Panc1 (cell line): ENCODE results near the gene ZW10.

Experiments used
- TCF7L2 ChIP-seq: IDR thresholded peaks from 2 replicates; pipeline ENCODE4 v1.6.1; 2011; ENCODE audit warnings: mild to moderate bottlenecking, low read depth, low read length, inconsistent platforms
- TF ChIP-seq, protein P1 (sequence below), 2 experiments: IDR thresholded peaks; 2 replicates each; pipeline ENCODE4 v1.6.1; 2011 to 2012; ENCODE audit warnings: low read depth in 2 of 2, control low read depth in 1 of 2, low read length in 1 of 2, mild to moderate bottlenecking in 1 of 2, moderate library complexity in 1 of 2; ENCODE audit not compliant: insufficient read depth in 1 of 2

DNA sequence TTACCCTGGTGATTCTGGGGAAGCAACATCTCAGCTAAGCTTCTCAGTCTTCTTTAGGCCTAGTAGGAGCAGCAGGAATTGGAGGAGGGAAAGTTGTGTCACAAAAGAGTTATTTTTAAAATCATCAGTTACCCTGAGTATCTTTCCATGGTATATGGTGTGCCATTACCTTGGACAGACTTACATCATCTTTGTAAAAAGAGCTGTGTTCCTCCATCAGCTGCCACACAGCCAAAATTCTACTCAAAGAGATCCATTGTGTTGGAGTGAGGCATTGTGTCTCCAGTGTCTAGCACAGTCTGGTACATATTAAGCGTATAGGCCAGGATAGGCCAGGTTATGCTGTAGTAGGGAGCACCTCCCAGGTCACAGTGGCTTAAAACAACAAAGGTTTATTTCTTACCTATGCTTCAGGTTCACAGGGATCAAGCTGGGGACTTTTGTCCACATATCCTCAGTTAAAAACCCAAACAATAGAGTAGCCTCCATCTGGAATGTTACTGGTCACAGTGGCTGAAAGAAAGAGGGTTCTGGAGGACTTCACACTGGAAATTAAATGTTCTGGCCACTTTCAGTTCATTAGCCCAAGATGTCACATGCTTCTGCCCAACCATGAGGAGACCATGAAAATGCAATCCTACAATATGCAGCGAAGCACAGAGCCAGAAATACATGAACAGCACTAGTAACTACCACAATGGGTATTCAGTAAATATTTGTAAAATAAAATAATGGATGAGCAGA is 57.4 kb downstream of the ZW10 start:
- no peak for TF ChIP-seq TCF7L2
- TF ChIP-seq, protein P1, sequence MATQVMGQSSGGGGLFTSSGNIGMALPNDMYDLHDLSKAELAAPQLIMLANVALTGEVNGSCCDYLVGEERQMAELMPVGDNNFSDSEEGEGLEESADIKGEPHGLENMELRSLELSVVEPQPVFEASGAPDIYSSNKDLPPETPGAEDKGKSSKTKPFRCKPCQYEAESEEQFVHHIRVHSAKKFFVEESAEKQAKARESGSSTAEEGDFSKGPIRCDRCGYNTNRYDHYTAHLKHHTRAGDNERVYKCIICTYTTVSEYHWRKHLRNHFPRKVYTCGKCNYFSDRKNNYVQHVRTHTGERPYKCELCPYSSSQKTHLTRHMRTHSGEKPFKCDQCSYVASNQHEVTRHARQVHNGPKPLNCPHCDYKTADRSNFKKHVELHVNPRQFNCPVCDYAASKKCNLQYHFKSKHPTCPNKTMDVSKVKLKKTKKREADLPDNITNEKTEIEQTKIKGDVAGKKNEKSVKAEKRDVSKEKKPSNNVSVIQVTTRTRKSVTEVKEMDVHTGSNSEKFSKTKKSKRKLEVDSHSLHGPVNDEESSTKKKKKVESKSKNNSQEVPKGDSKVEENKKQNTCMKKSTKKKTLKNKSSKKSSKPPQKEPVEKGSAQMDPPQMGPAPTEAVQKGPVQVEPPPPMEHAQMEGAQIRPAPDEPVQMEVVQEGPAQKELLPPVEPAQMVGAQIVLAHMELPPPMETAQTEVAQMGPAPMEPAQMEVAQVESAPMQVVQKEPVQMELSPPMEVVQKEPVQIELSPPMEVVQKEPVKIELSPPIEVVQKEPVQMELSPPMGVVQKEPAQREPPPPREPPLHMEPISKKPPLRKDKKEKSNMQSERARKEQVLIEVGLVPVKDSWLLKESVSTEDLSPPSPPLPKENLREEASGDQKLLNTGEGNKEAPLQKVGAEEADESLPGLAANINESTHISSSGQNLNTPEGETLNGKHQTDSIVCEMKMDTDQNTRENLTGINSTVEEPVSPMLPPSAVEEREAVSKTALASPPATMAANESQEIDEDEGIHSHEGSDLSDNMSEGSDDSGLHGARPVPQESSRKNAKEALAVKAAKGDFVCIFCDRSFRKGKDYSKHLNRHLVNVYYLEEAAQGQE (IDR thresholded peaks at IDR 0.05; ENCODE audit: insufficient read depth in 1 of 2, low read depth in 2 of 2, low read length in 1 of 2) = no peak
